ENCODE results near the gene PLXNB2.
"Not testable (repeated sequence)": the region's sequence is repeated elsewhere in the genome, so short reads cannot be mapped to it uniquely, and the experiment has no call there.

PLXNB2 gene

GRCh38 chr22:50273352-50273751 is 34.1 kb downstream of the PLXNB2 start:
- H3K9me3 ChIP-seq (ENCODE audit: insufficient read depth, low read depth, low read length): peaks cover 11% of the 10 kb centered on the region
- H4K8ac ChIP-seq (ENCODE audit: low read depth, low read length); H4K91ac ChIP-seq (ENCODE audit: low read depth, low read length); H2AK5ac ChIP-seq (ENCODE audit: low read length); H3K4me2 ChIP-seq (ENCODE audit: low read length); H3K4me3 ChIP-seq (ENCODE audit: low read depth, low read length); H3K79me2 ChIP-seq (ENCODE audit: control insufficient read depth, insufficient read depth, low read length, poor library complexity); H2AFZ ChIP-seq (ENCODE audit: insufficient read depth, low read length, poor library complexity); H3K14ac ChIP-seq (ENCODE audit: low read length); H2BK5ac ChIP-seq (ENCODE audit: low read depth, low read length, poor library complexity); H2BK120ac ChIP-seq (ENCODE audit: insufficient read depth, low read length, poor library complexity); H3K27ac ChIP-seq (ENCODE audit: low read depth, low read length); H3K23ac ChIP-seq (ENCODE audit: low read length); H3K79me1 ChIP-seq (ENCODE audit: low read length); H3K9ac ChIP-seq (ENCODE audit: low read length); H4K12ac ChIP-seq (ENCODE audit: low read depth, low read length); H3K4ac ChIP-seq (ENCODE audit: low read depth, low read length); H3K18ac ChIP-seq (ENCODE audit: low read length); H2BK12ac ChIP-seq (ENCODE audit: low read length): not testable (repeated sequence)
- peaks cover 33% of the 10 kb centered on the region for H3K27me3 ChIP-seq (ENCODE audit: insufficient read depth, low read length)
- peak in 1 of 2 donors; percentile 49 for DNase-seq
- H3K4me1 ChIP-seq (ENCODE audit: control insufficient read depth in 1 of 2, insufficient read depth in 2 of 2, low read length in 2 of 2): peaks cover 10 to 20% of the 10 kb centered on the region in 2 experiments
- WGBS (ENCODE audit: extremely low coverage, insufficient coverage, insufficient read length): no CpG with 5 or more reads among the region's 11 CpGs
- H3K36me3 ChIP-seq (ENCODE audit: control insufficient read depth in 1 of 2, insufficient read depth in 2 of 2, low read length in 2 of 2): peaks cover 39% of the 10 kb centered on the region in 2 experiments

DNA sequence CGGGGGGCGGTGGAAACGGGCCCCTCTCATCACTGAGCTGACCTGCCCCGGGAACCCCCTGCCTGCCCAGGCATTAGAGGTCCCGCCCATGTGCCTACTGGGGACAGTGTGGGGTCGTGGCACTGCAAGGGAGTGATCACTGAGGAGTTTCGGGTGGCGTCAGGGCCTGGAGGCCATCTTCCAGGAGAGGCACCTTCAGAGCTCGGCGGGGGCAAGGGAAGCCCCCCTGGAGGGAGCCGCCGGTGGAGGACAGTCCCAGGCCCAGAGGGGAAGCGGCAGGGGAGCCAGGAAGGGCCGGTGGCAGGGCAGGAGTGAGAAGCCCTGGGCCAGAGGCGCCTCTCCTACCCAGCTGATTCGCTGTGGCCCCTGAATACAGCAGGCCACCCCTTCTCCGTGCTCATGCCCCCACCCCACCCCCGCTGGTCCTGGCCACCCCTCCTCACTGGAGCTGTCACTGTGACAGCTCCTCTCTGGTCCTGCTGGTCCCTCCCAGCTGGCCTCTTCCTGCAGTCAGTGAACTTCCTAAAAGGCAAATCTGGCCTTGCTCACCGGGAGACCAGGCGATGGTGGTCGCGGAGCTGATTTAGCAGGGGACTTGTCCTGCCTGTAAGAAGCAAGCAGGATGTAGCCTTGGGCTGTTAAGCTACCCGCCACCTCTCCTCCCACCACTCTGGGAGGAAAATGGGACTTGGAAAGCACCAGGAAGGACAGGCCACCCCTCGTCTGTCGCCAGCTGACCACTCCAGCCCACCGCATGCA is 35.2 kb downstream of the PLXNB2 start:
- H3K4me1 ChIP-seq (ENCODE audit: control insufficient read depth in 1 of 2, insufficient read depth in 2 of 2, low read length in 2 of 2): peaks cover 10 to 20% of the 10 kb centered on the region in 2 experiments
- H3K9ac ChIP-seq (ENCODE audit: low read length): no peak overlapping the region
- H2AK5ac ChIP-seq (ENCODE audit: low read length): no peak overlapping the region
- no peak overlapping the region for H3K4me3 ChIP-seq (ENCODE audit: low read depth, low read length)
- H3K4me2 ChIP-seq (ENCODE audit: low read length): no peak overlapping the region
- H4K12ac ChIP-seq (ENCODE audit: low read depth, low read length): no peak overlapping the region
- no peak overlapping the region for H3K23ac ChIP-seq (ENCODE audit: low read length)
- H3K18ac ChIP-seq (ENCODE audit: low read length): no peak overlapping the region
- no CpG with 5 or more reads among the region's 26 CpGs for WGBS (ENCODE audit: extremely low coverage, insufficient coverage, insufficient read length)
- H3K14ac ChIP-seq (ENCODE audit: low read length): no peak overlapping the region
- H3K4ac ChIP-seq (ENCODE audit: low read depth, low read length): no peak overlapping the region
- H3K27me3 ChIP-seq (ENCODE audit: insufficient read depth, low read length): peaks cover 36% of the 10 kb centered on the region
- H4K8ac ChIP-seq (ENCODE audit: low read depth, low read length): no peak overlapping the region
- H2BK5ac ChIP-seq (ENCODE audit: low read depth, low read length, poor library complexity): no peak overlapping the region
- no peak overlapping the region for H2AFZ ChIP-seq (ENCODE audit: insufficient read depth, low read length, poor library complexity)
- no peaks in the 10 kb centered on the region for H3K79me1 ChIP-seq (ENCODE audit: low read length)
- H3K79me2 ChIP-seq (ENCODE audit: control insufficient read depth, insufficient read depth, low read length, poor library complexity): no peaks in the 10 kb centered on the region
- no peak overlapping the region for H2BK120ac ChIP-seq (ENCODE audit: insufficient read depth, low read length, poor library complexity)
- DNase-seq: no peak
- H3K36me3 ChIP-seq (ENCODE audit: control insufficient read depth in 1 of 2, insufficient read depth in 2 of 2, low read length in 2 of 2): peaks cover 27 to 28% of the 10 kb centered on the region in 2 experiments
- H4K91ac ChIP-seq (ENCODE audit: low read depth, low read length): no peak overlapping the region
- H3K9me3 ChIP-seq (ENCODE audit: insufficient read depth, low read depth, low read length): peaks cover 12% of the 10 kb centered on the region
- H2BK12ac ChIP-seq (ENCODE audit: low read length): no peak overlapping the region
- H3K27ac ChIP-seq (ENCODE audit: low read depth, low read length): no peak overlapping the region

- H3K79me1 ChIP-seq (ENCODE audit: low read length): no peaks in the 10 kb centered on the region
- H3K9ac ChIP-seq (ENCODE audit: low read length): no peak overlapping the region
- H4K8ac ChIP-seq (ENCODE audit: low read depth, low read length): no peak overlapping the region
- no peak overlapping the region for H3K14ac ChIP-seq (ENCODE audit: low read length)
- no peak overlapping the region for H3K27ac ChIP-seq (ENCODE audit: low read depth, low read length)
- peaks cover 17% of the 10 kb centered on the region for H3K9me3 ChIP-seq (ENCODE audit: insufficient read depth, low read depth, low read length)
- H2BK5ac ChIP-seq (ENCODE audit: low read depth, low read length, poor library complexity): no peak overlapping the region
- H3K27me3 ChIP-seq (ENCODE audit: insufficient read depth, low read length): peaks cover 36% of the 10 kb centered on the region
- H3K4me1 ChIP-seq (ENCODE audit: control insufficient read depth in 1 of 2, insufficient read depth in 2 of 2, low read length in 2 of 2): peaks cover 10 to 20% of the 10 kb centered on the region in 2 experiments
- H3K4me3 ChIP-seq (ENCODE audit: low read depth, low read length): no peak overlapping the region
- H4K12ac ChIP-seq (ENCODE audit: low read depth, low read length): no peak overlapping the region
- no peak overlapping the region for H2BK120ac ChIP-seq (ENCODE audit: insufficient read depth, low read length, poor library complexity)
- WGBS (ENCODE audit: extremely low coverage, insufficient coverage, insufficient read length): no CpG with 5 or more reads among the region's 45 CpGs
- H3K4me2 ChIP-seq (ENCODE audit: low read length): peak overlapping the region; percentile 62
- H3K18ac ChIP-seq (ENCODE audit: low read length): no peak overlapping the region
- H2BK12ac ChIP-seq (ENCODE audit: low read length): no peak overlapping the region
- H3K79me2 ChIP-seq (ENCODE audit: control insufficient read depth, insufficient read depth, low read length, poor library complexity): no peaks in the 10 kb centered on the region
- H2AK5ac ChIP-seq (ENCODE audit: low read length): no peak overlapping the region
- H3K4ac ChIP-seq (ENCODE audit: low read depth, low read length): no peak overlapping the region
- peaks cover 21 to 24% of the 10 kb centered on the region in 2 experiments for H3K36me3 ChIP-seq (ENCODE audit: control insufficient read depth in 1 of 2, insufficient read depth in 2 of 2, low read length in 2 of 2)
- H4K91ac ChIP-seq (ENCODE audit: low read depth, low read length): no peak overlapping the region
- H2AFZ ChIP-seq (ENCODE audit: insufficient read depth, low read length, poor library complexity): no peak overlapping the region
- DNase-seq: peak; percentile 64 to 68
- H3K23ac ChIP-seq (ENCODE audit: low read length): no peak overlapping the region
Measured at GRCh38 chr22:50271519-50271970, 35.9 kb downstream of the PLXNB2 start.

- Histone ChIP-seq H3K23ac (ENCODE audit: low read length) (no peak overlapping the region), H3K9ac (ENCODE audit: low read length) (no peak overlapping the region), H3K9me3 (ENCODE audit: insufficient read depth, low read depth, low read length) (peaks cover 17% of the 10 kb centered on the region), H3K79me2 (ENCODE audit: control insufficient read depth, insufficient read depth, low read length, poor library complexity) (no peaks in the 10 kb centered on the region), H4K91ac (ENCODE audit: low read depth, low read length) (no peak overlapping the region), H4K12ac (ENCODE audit: low read depth, low read length) (no peak overlapping the region), H4K8ac (ENCODE audit: low read depth, low read length) (no peak overlapping the region), H3K14ac (ENCODE audit: low read length) (no peak overlapping the region), H2BK12ac (ENCODE audit: low read length) (no peak overlapping the region), H2AK5ac (ENCODE audit: low read length) (no peak overlapping the region), H2BK120ac (ENCODE audit: insufficient read depth, low read length, poor library complexity) (no peak overlapping the region), H3K4ac (ENCODE audit: low read depth, low read length) (no peak overlapping the region), H3K4me3 (ENCODE audit: low read depth, low read length) (no peak overlapping the region), H3K4me1 (ENCODE audit: control insufficient read depth in 1 of 2, insufficient read depth in 2 of 2, low read length in 2 of 2) (peaks cover 10 to 17% of the 10 kb centered on the region in 2 experiments), H3K27ac (ENCODE audit: low read depth, low read length) (no peak overlapping the region), H3K36me3 (ENCODE audit: control insufficient read depth in 1 of 2, insufficient read depth in 2 of 2, low read length in 2 of 2) (peaks cover 14 to 17% of the 10 kb centered on the region in 2 experiments), H2BK5ac (ENCODE audit: low read depth, low read length, poor library complexity) (no peak overlapping the region), H3K4me2 (ENCODE audit: low read length) (peak overlapping the region; percentile 62), H3K27me3 (ENCODE audit: insufficient read depth, low read length) (peaks cover 36% of the 10 kb centered on the region), H2AFZ (ENCODE audit: insufficient read depth, low read length, poor library complexity) (no peak overlapping the region), H3K18ac (ENCODE audit: low read length) (no peak overlapping the region), H3K79me1 (ENCODE audit: low read length) (no peaks in the 10 kb centered on the region)
- DNase-seq: peak; percentile 48 to 66
- no CpG with 5 or more reads among the region's 53 CpGs for WGBS (ENCODE audit: extremely low coverage, insufficient coverage, insufficient read length)
Measured at GRCh38 chr22:50270666-50271394, 36.6 kb downstream of the PLXNB2 start.

All from trophoblast cell (in vitro differentiated cells and primary cell).